Neuron (in vitro differentiated cells): ENCODE data around the gene EPM2AIP1.
"Not testable (repeated sequence)": the region's sequence is repeated elsewhere in the genome, so short reads cannot be mapped to it uniquely, and the experiment has no call there.

ENCODE experiments used
- H2AFZ ChIP-seq: one replicate; pipeline ENCODE4 v1.6.1; 2013; ENCODE audit warnings: low read depth, mild to moderate bottlenecking, inconsistent platforms, low read length, moderate library complexity
- H3K27me3 ChIP-seq: one replicate; pipeline ENCODE4 v1.6.1; 2013; ENCODE audit warnings: low read length; ENCODE audit not compliant: insufficient read depth
- H3K36me3 ChIP-seq: one replicate; pipeline ENCODE4 v1.6.1; 2013; ENCODE audit warnings: low read length; ENCODE audit not compliant: insufficient read depth
- H3K4me1 ChIP-seq: one replicate; pipeline ENCODE4 v1.6.1; 2013; ENCODE audit warnings: low read length; ENCODE audit not compliant: insufficient read depth
- H3K4me3 ChIP-seq: 2 replicates; pipeline ENCODE4 v1.5.1; 2013; ENCODE audit warnings: mild to moderate bottlenecking, low read length, moderate library complexity
- H3K9me3 ChIP-seq: one replicate; pipeline ENCODE4 v1.6.1; 2013; ENCODE audit warnings: low read length

Gene EPM2AIP1

GRCh38 chr3:36957063-36957462, 35.9 kb downstream of the EPM2AIP1 start:
- H3K27me3 ChIP-seq = no peaks in the 10 kb centered on the region
- no peaks in the 10 kb centered on the region for H3K4me1 ChIP-seq
- no peak overlapping the region for H2AFZ ChIP-seq
- H3K4me3 ChIP-seq = no peak overlapping the region
- H3K9me3 ChIP-seq = no peaks in the 10 kb centered on the region
- H3K36me3 ChIP-seq = no peaks in the 10 kb centered on the region

GRCh38 chr3:36956155-36956554, 36.8 kb downstream of the EPM2AIP1 start:
- no peaks in the 10 kb centered on the region for H3K4me1 ChIP-seq
- no peaks in the 10 kb centered on the region for H3K9me3 ChIP-seq
- H2AFZ ChIP-seq = no peak overlapping the region
- no peak overlapping the region for H3K4me3 ChIP-seq
- H3K27me3 ChIP-seq = no peaks in the 10 kb centered on the region
- H3K36me3 ChIP-seq = no peaks in the 10 kb centered on the region

GRCh38 chr3:36954452-36955134, 38.3 kb downstream of the EPM2AIP1 start:
- H3K4me3 ChIP-seq = no peak overlapping the region
- H3K4me1 ChIP-seq = no peaks in the 10 kb centered on the region
- no peaks in the 10 kb centered on the region for H3K36me3 ChIP-seq
- no peak overlapping the region for H2AFZ ChIP-seq
- no peaks in the 10 kb centered on the region for H3K9me3 ChIP-seq
- H3K27me3 ChIP-seq = no peaks in the 10 kb centered on the region

GRCh38 chr3:36947814-36948213, 45.1 kb downstream of the EPM2AIP1 start:
- not testable (repeated sequence) for H3K4me3 ChIP-seq, H3K27me3 ChIP-seq, H3K36me3 ChIP-seq, H3K4me1 ChIP-seq, H2AFZ ChIP-seq
- H3K9me3 ChIP-seq = peaks cover 20% of the 10 kb centered on the region

- no peak overlapping the region for H3K4me3 ChIP-seq
- peaks cover 20% of the 10 kb centered on the region for H3K9me3 ChIP-seq
- no peaks in the 10 kb centered on the region for H3K36me3 ChIP-seq
Measured at GRCh38 chr3:36945333-36945980, 47.5 kb downstream of the EPM2AIP1 start.

GRCh38 chr3:36944641-36945270, 48.2 kb downstream of the EPM2AIP1 start, which contains the start of gene TRANK1:
Gene TRANK1 (minus strand): TSS chr3:36945054. CDS start chr3:36944809, 245 bp downstream.
- Histone ChIP-seq H3K36me3 (no peaks in the 10 kb centered on the region), H3K4me3 (no peak within 1 kb of the TSS), H3K9me3 (peaks cover 20% of the 10 kb centered on the region), H3K4me1 (no peaks in the 10 kb centered on the region), H3K27me3 (no peaks in the 10 kb centered on the region), H2AFZ (no peak within 1 kb of the TSS)

More at GRCh38 chr3:36945333-36945980, 47.5 kb downstream of the EPM2AIP1 start:
- Histone ChIP-seq H3K27me3 (no peaks in the 10 kb centered on the region), H3K4me1 (no peaks in the 10 kb centered on the region), H2AFZ (no peak overlapping the region)

GRCh38 chr3:36944012-36944640, 48.8 kb downstream of the EPM2AIP1 start:
- Histone ChIP-seq H3K27me3 (no peaks in the 10 kb centered on the region), H3K9me3 (peaks cover 20% of the 10 kb centered on the region), H2AFZ (no peak overlapping the region), H3K4me3 (no peak overlapping the region), H3K36me3 (no peaks in the 10 kb centered on the region), H3K4me1 (no peaks in the 10 kb centered on the region)

- H3K4me1 ChIP-seq = no peaks in the 10 kb centered on the region
- no peaks in the 10 kb centered on the region for H3K36me3 ChIP-seq
- no peaks in the 10 kb centered on the region for H3K27me3 ChIP-seq
- peaks cover 20% of the 10 kb centered on the region for H3K9me3 ChIP-seq
- no peak overlapping the region for H3K4me3 ChIP-seq
- H2AFZ ChIP-seq = no peak overlapping the region
Measured at GRCh38 chr3:36943601-36944000, 49.3 kb downstream of the EPM2AIP1 start.

GRCh38 chr3:36942638-36943248, 50.2 kb downstream of the EPM2AIP1 start:
- Histone ChIP-seq H3K27me3 (no peaks in the 10 kb centered on the region), H3K4me1 (no peaks in the 10 kb centered on the region), H3K36me3 (no peaks in the 10 kb centered on the region), H3K9me3 (peaks cover 20% of the 10 kb centered on the region), H3K4me3 (no peak overlapping the region), H2AFZ (no peak overlapping the region)

- H3K4me3 ChIP-seq = no peak overlapping the region
- H3K27me3 ChIP-seq = no peaks in the 10 kb centered on the region
- peaks cover 18% of the 10 kb centered on the region for H3K9me3 ChIP-seq
- no peaks in the 10 kb centered on the region for H3K4me1 ChIP-seq
- H3K36me3 ChIP-seq = no peaks in the 10 kb centered on the region
- no peak overlapping the region for H2AFZ ChIP-seq
Measured at GRCh38 chr3:36941658-36942057, 51.3 kb downstream of the EPM2AIP1 start.

- Histone ChIP-seq H3K4me3 (no peak overlapping the region), H3K36me3 (no peaks in the 10 kb centered on the region), H3K27me3 (no peaks in the 10 kb centered on the region), H3K9me3 (peaks cover 18% of the 10 kb centered on the region), H3K4me1 (no peaks in the 10 kb centered on the region), H2AFZ (no peak overlapping the region)
Measured at GRCh38 chr3:36941162-36941561, 51.8 kb downstream of the EPM2AIP1 start.

- Histone ChIP-seq H3K36me3 (no peaks in the 10 kb centered on the region), H3K4me1 (peaks cover 5% of the 10 kb centered on the region), H3K27me3 (no peaks in the 10 kb centered on the region), H3K4me3 (no peak overlapping the region), H2AFZ (no peak overlapping the region), H3K9me3 (no peaks in the 10 kb centered on the region)
Measured at GRCh38 chr3:36937492-36937891, 55.4 kb downstream of the EPM2AIP1 start.
